SK-N-MC (cell line): ENCODE data around the gene FAM234B.

Experiments
- EZH2 ChIP-seq: fragments of 200-600 bp; sonication (generic); IDR thresholded peaks from one replicate; pipeline ENCODE4 v1.6.1; 2017; ENCODE audit warnings: antibody characterized with exemption
- POLR2AphosphoS5 ChIP-seq: IDR thresholded peaks from 2 replicates; pipeline ENCODE4 v1.6.1; 2012; ENCODE audit warnings: mild to moderate bottlenecking, low read depth, low read length, borderline replicate concordance

- no peak for TF ChIP-seq EZH2
- TF ChIP-seq POLR2AphosphoS5: no peak
Observed at GRCh38 chr12:13075118-13075480, 30.9 kb downstream of the FAM234B start.
